ENCODE data around the gene C10orf143. TPM values are rescaled to one million over a fixed set of nuclear protein-coding genes. Genes with fewer than 3 reads are reported as not detected.

Gene C10orf143
- total RNA-seq, 1 donor from 2014 or later: 1.6 TPM

DNA sequence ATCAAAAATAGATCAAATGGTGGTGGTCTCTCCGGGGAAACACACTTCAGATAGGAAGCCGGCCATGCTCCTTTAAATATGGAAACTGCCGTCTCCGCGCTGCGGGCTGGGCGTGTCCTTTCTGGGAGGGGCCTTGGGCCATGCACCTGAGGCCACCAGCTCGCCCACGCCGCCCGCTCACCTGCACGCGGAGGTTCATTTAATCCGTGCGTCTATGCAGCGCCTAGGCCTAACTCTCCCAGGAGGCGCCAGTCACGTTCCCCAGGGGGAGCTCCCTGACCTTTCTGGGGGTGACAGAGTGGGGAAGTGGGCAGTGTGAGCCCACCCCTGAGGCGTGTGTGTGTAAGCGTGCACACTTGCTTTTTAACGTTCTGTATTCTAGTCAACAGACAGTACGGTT is 64.0 kb downstream of the C10orf143 start:
- no peaks in the 10 kb centered on the region for H3K27me3 ChIP-seq
- no peaks in the 10 kb centered on the region for H3F3A ChIP-seq (ENCODE audit: low read depth)
- Mint-ChIP-seq H3K27ac (no peak overlapping the region), H3K36me3 (no peaks in the 10 kb centered on the region), H3K9me3 (no peaks in the 10 kb centered on the region), H3K27me3 (ENCODE audit: insufficient read depth, low read depth) (peaks cover 19% of the 10 kb centered on the region), H3K4me3 (no peak overlapping the region), H3K4me1 (no peaks in the 10 kb centered on the region)
- H2AFZ ChIP-seq (replicated peaks): no peak overlapping the region
- H4K20me1 ChIP-seq (ENCODE audit: low read depth): no peaks in the 10 kb centered on the region
- no peak for DNase-seq (ENCODE audit: low spot score)
- no peaks in the 10 kb centered on the region for H3K36me3 ChIP-seq
- H3K4me3 ChIP-seq: no peak overlapping the region
- H3K9ac ChIP-seq: no peak overlapping the region
- H3K79me2 ChIP-seq (ENCODE audit: low read depth): no peaks in the 10 kb centered on the region
- H3K9me3 ChIP-seq (ENCODE audit: low read depth): no peaks in the 10 kb centered on the region
- TF ChIP-seq, protein P1, sequence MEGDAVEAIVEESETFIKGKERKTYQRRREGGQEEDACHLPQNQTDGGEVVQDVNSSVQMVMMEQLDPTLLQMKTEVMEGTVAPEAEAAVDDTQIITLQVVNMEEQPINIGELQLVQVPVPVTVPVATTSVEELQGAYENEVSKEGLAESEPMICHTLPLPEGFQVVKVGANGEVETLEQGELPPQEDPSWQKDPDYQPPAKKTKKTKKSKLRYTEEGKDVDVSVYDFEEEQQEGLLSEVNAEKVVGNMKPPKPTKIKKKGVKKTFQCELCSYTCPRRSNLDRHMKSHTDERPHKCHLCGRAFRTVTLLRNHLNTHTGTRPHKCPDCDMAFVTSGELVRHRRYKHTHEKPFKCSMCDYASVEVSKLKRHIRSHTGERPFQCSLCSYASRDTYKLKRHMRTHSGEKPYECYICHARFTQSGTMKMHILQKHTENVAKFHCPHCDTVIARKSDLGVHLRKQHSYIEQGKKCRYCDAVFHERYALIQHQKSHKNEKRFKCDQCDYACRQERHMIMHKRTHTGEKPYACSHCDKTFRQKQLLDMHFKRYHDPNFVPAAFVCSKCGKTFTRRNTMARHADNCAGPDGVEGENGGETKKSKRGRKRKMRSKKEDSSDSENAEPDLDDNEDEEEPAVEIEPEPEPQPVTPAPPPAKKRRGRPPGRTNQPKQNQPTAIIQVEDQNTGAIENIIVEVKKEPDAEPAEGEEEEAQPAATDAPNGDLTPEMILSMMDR (IDR thresholded peaks at IDR 0.05): no peak
- TF ChIP-seq EZH2 (IDR thresholded peaks at IDR 0.05): no peak
- no peak for TF ChIP-seq EZH2phosphoT487 (IDR thresholded peaks at IDR 0.05)
- H3K4me1 ChIP-seq: no peaks in the 10 kb centered on the region
- no peak overlapping the region for H3K4me2 ChIP-seq
- H3K27ac ChIP-seq: no peak overlapping the region

DNA sequence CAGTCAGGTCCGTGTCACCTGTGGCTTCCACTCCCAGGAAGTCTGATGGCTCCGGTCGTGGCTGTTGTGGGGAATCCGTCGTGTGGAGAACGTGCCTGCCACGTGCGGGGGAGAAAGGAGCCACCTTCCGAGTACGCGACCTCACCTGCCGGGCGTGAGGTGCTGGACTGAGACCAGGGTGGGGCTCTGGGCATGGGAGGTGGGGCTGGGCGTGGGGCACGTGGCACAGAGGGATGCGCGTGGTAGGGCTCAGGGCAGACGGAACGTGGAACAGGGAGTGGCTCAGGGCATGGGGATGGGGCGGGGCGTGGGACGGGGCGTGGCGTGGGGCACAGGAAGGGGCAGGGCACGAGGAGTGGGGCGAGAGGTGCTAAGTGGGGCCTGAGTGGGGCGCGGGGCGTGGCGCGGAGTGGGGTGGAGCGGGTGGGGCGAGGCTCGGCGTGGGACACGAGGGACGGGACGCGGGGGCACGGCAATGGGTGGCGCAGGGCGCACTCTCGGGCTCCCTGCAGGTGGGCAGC is 64.8 kb downstream of the C10orf143 start:
- Mint-ChIP-seq H3K9me3 (no peaks in the 10 kb centered on the region), H3K27me3 (ENCODE audit: insufficient read depth, low read depth) (peaks cover 18% of the 10 kb centered on the region), H3K4me1 (no peaks in the 10 kb centered on the region), H3K4me3 (no peak overlapping the region), H3K36me3 (no peaks in the 10 kb centered on the region), H3K27ac (no peak overlapping the region)
- Histone ChIP-seq H3K36me3 (no peaks in the 10 kb centered on the region), H3K27ac (no peak overlapping the region), H3F3A (ENCODE audit: low read depth) (no peaks in the 10 kb centered on the region), H2AFZ (replicated peaks) (no peak overlapping the region), H4K20me1 (ENCODE audit: low read depth) (no peaks in the 10 kb centered on the region), H3K9me3 (ENCODE audit: low read depth) (no peaks in the 10 kb centered on the region), H3K4me2 (no peak overlapping the region), H3K4me1 (no peaks in the 10 kb centered on the region), H3K27me3 (no peaks in the 10 kb centered on the region), H3K9ac (no peak overlapping the region), H3K4me3 (no peak overlapping the region), H3K79me2 (ENCODE audit: low read depth) (no peaks in the 10 kb centered on the region)
- no peak for TF ChIP-seq EZH2phosphoT487 (IDR thresholded peaks at IDR 0.05)
- TF ChIP-seq, protein P1 (IDR thresholded peaks at IDR 0.05): no peak
- TF ChIP-seq EZH2 (IDR thresholded peaks at IDR 0.05): no peak
- DNase-seq (ENCODE audit: low spot score): no peak

DNA sequence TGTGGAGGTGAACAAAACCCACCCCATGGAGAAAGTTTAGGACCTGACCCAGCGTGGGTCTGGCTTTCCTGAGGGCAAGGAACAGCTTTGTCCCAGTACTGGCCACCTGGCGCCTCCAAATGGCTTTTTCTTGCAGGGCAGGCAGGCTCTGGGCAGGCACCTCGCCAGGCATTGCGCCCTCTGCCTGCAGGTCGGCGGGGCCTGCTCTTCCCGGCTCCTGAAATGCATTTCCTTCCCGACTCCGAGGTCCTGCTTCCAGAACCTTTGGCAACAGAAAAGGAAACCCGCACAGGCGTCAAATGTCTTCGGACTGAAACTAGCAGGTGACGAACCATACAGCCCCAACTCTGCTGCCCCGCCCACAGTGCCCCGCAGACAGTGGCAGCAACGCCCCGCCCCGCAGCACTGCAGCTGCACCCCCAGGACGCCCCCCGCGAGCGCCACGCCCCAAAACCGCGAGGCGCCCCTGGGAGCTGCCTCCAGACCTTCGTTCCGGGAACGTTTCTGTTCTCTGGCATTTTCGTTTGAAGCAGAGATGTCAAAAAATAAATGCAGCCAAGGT is 65.5 kb downstream of the C10orf143 start:
- no peak overlapping the region for H3K4me3 Mint-ChIP-seq
- no peak overlapping the region for H3K4me2 ChIP-seq
- H3K9ac ChIP-seq: no peak overlapping the region
- H3K27ac ChIP-seq: no peak overlapping the region
- no peaks in the 10 kb centered on the region for H3K9me3 Mint-ChIP-seq
- no peaks in the 10 kb centered on the region for H3K9me3 ChIP-seq (ENCODE audit: low read depth)
- peak overlapping the region; percentile 42 for H2AFZ ChIP-seq (replicated peaks)
- H4K20me1 ChIP-seq (ENCODE audit: low read depth): no peaks in the 10 kb centered on the region
- H3K4me1 Mint-ChIP-seq: no peaks in the 10 kb centered on the region
- H3K36me3 Mint-ChIP-seq: no peaks in the 10 kb centered on the region
- H3F3A ChIP-seq (ENCODE audit: low read depth): no peaks in the 10 kb centered on the region
- TF ChIP-seq EZH2phosphoT487 (IDR thresholded peaks at IDR 0.05) (no peak), EZH2 (IDR thresholded peaks at IDR 0.05) (no peak)
- TF ChIP-seq, protein P1 (IDR thresholded peaks at IDR 0.05): peak; percentile 59
- no peaks in the 10 kb centered on the region for H3K79me2 ChIP-seq (ENCODE audit: low read depth)
- DNase-seq (ENCODE audit: low spot score): peak; percentile 63
- no peak overlapping the region for H3K4me3 ChIP-seq
- H3K27me3 ChIP-seq: no peaks in the 10 kb centered on the region
- H3K27ac Mint-ChIP-seq: no peak overlapping the region
- peaks cover 20% of the 10 kb centered on the region for H3K27me3 Mint-ChIP-seq (ENCODE audit: insufficient read depth, low read depth)
- no peaks in the 10 kb centered on the region for H3K36me3 ChIP-seq
- H3K4me1 ChIP-seq: no peaks in the 10 kb centered on the region
